ENCODE data around the gene CCDC82.

DNA sequence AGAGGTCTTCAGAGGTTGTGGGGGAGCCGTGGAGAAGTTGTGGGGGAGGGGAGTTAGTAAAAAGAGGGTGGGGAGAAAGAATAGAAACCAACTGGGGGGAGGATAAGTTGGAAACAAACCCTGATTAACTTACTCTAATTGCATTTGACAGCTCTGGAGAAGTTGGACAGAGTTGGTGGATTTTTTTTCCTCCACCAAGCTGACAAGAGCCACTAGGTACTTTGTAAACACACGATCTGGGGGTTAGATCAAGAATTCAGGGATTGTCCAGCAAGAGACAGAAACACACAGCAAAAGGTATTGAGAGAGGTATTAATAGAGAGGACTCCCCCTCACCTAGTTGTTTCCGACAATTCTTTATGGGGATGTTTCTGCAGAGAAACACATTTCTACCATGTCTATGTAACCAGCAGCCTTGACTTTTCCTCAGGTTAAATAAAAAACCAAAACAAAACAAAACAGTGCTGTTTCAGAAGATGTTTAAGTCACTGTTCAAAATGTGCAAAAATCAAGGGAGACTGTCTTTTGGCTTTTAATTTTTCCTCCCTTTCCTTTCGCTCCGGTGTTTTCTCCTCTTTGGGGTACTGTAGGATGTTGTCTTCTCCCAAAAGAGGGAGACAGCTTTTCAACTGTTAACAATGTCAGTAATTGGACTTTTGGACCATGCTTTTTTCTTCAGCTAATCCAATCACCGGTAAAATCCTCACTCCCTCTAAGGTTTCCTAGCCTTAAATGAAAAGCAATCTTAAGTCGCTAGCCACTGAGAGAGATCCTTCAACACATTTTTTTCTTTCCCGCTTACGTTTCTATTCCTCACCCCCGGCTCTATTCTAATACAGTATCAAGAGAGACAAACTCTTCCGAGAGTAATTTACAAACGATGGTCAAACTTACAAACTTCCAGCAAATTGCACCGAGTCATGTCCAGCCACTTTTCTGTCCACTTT lies 47.4 kb downstream of the CCDC82 start:
- TF ChIP-seq RAD21 (IDR thresholded peaks at IDR 0.05; ENCODE audit: low read length), result no peak; the same call in 1 of the 2 replicates
- TF ChIP-seq, protein P1, sequence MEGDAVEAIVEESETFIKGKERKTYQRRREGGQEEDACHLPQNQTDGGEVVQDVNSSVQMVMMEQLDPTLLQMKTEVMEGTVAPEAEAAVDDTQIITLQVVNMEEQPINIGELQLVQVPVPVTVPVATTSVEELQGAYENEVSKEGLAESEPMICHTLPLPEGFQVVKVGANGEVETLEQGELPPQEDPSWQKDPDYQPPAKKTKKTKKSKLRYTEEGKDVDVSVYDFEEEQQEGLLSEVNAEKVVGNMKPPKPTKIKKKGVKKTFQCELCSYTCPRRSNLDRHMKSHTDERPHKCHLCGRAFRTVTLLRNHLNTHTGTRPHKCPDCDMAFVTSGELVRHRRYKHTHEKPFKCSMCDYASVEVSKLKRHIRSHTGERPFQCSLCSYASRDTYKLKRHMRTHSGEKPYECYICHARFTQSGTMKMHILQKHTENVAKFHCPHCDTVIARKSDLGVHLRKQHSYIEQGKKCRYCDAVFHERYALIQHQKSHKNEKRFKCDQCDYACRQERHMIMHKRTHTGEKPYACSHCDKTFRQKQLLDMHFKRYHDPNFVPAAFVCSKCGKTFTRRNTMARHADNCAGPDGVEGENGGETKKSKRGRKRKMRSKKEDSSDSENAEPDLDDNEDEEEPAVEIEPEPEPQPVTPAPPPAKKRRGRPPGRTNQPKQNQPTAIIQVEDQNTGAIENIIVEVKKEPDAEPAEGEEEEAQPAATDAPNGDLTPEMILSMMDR (conservative IDR thresholded peaks at IDR 0.05; ENCODE audit: low read depth, low read length), result no peak
- TF ChIP-seq SMC3 (IDR thresholded peaks at IDR 0.05; ENCODE audit: low read depth, low read length), result no peak
- TF ChIP-seq MXI1 (IDR thresholded peaks at IDR 0.05; ENCODE audit: borderline replicate concordance, low read depth, low read length), result no peak
- no peak for TF ChIP-seq RCOR1 (IDR thresholded peaks at IDR 0.05; ENCODE audit: insufficient replicate concordance, low read length)
- 0 out of 2 replicates have a peak, but pooled peaks have one; percentile 27 for TF ChIP-seq CHD1 (IDR thresholded peaks at IDR 0.05; ENCODE audit: low read depth, low read length)
- TF ChIP-seq, protein P2, sequence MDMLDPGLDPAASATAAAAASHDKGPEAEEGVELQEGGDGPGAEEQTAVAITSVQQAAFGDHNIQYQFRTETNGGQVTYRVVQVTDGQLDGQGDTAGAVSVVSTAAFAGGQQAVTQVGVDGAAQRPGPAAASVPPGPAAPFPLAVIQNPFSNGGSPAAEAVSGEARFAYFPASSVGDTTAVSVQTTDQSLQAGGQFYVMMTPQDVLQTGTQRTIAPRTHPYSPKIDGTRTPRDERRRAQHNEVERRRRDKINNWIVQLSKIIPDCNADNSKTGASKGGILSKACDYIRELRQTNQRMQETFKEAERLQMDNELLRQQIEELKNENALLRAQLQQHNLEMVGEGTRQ (IDR thresholded peaks at IDR 0.05; ENCODE audit: low read depth, low read length), result no peak
- no peak for TF ChIP-seq POLR2A (IDR thresholded peaks at IDR 0.05; ENCODE audit: low read depth, low read length)
- no peak for TF ChIP-seq RFX5 (IDR thresholded peaks at IDR 0.05; ENCODE audit: low read depth, low read length)
- no peak for TF ChIP-seq BHLHE40 (IDR thresholded peaks at IDR 0.05; ENCODE audit: low read depth, low read length)
- no peak for TF ChIP-seq FOS (IDR thresholded peaks at IDR 0.05; ENCODE audit: low read depth, low read length)
- TF ChIP-seq CEBPB (IDR thresholded peaks at IDR 0.05; ENCODE audit: low read depth, low read length), result no peak
- TF ChIP-seq MAZ (IDR thresholded peaks at IDR 0.05; ENCODE audit: borderline replicate concordance, low read depth, low read length), result no peak

All from IMR-90 (cell line).